B cell (primary cell): ENCODE measurements around the gene CCNG2.

Experiments
- EZH2 ChIP-seq: IDR thresholded peaks from 2 replicates; pipeline ENCODE4 v1.6.1; 2012; ENCODE audit warnings: borderline replicate concordance, low read depth, mild to moderate bottlenecking, moderate library complexity, low read length; ENCODE audit not compliant: insufficient read depth, poor library complexity, severe bottlenecking
- TF ChIP-seq, protein P1 (sequence below): fragments of 200-600 bp; IDR thresholded peaks from one replicate; pipeline ENCODE4 v1.8.0; 2022; ENCODE audit warnings: antibody characterized with exemption, mild to moderate bottlenecking

DNA sequence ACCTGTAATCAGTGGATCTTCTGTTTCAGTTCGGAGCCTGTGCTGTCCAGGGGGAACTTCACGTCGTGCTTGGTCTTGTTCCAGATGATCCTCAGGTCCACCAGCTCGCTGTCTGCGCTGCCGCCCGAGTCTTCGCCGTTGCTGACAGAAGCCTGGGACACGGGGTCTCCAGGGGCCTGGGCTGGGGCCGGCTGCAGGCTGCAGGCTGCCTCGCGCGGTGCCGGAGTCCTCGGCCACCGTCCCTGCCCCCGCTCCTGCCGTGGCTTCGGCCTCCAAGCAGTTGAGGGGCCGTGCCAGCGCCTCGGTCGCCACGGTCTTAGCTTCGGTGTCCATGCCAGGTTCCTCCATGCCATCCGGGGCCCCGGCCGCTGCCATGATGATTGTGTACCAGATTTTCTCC is 43.9 kb upstream of the CCNG2 start:
- TF ChIP-seq EZH2 = no peak
- TF ChIP-seq, protein P1, sequence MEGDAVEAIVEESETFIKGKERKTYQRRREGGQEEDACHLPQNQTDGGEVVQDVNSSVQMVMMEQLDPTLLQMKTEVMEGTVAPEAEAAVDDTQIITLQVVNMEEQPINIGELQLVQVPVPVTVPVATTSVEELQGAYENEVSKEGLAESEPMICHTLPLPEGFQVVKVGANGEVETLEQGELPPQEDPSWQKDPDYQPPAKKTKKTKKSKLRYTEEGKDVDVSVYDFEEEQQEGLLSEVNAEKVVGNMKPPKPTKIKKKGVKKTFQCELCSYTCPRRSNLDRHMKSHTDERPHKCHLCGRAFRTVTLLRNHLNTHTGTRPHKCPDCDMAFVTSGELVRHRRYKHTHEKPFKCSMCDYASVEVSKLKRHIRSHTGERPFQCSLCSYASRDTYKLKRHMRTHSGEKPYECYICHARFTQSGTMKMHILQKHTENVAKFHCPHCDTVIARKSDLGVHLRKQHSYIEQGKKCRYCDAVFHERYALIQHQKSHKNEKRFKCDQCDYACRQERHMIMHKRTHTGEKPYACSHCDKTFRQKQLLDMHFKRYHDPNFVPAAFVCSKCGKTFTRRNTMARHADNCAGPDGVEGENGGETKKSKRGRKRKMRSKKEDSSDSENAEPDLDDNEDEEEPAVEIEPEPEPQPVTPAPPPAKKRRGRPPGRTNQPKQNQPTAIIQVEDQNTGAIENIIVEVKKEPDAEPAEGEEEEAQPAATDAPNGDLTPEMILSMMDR = no peak
